C4-2B (cell line): ENCODE measurements around the gene VRTN.

Source experiments
- CTCF ChIP-seq: fragments of 450-650 bp; conservative IDR thresholded peaks from 2 replicates; pipeline ENCODE4 v1.5.1; 2017; ENCODE audit warnings: mild to moderate bottlenecking
- ZFX ChIP-seq: fragments of 450-650 bp; IDR thresholded peaks from 2 replicates; pipeline ENCODE4 v1.6.1; 2017

GRCh38 chr14:74391479-74391878 is 43.2 kb downstream of the VRTN start:
- TF ChIP-seq CTCF: no peak
- no peak for TF ChIP-seq ZFX
